ENCODE data around the gene RHOG.
"Not testable (repeated sequence)": the region's sequence is repeated elsewhere in the genome, so short reads cannot be mapped to it uniquely, and the experiment has no call there.

Gene RHOG

DNA sequence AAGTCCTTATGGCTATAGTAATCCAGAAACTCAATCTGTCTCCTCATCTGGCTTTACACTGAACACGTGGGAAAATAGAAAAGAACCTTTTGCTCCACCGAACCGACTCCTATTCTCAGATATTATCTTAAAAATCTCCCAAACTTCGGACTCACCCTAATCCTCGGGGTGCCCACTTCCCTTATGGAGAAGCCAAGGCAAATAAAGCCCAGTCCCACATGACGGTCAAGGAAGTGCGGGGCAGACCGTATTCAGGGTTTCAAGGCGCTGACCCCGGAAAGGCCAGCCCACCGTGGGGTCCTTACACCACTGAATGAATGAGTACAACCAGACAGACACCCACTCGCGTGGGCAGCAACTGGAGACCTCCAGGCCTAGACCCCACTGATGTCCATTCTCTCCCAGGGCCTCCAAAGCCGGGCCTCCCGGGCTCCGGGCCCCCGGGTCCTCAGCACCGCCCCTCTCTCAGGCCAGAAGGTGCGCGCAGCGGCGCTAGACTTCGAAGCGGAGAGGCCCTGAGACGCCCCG, 43.9 kb downstream of the RHOG start:
- DNase-seq (ENCODE audit: extremely low read depth, low read depth): no peak
- TF ChIP-seq, protein P1, sequence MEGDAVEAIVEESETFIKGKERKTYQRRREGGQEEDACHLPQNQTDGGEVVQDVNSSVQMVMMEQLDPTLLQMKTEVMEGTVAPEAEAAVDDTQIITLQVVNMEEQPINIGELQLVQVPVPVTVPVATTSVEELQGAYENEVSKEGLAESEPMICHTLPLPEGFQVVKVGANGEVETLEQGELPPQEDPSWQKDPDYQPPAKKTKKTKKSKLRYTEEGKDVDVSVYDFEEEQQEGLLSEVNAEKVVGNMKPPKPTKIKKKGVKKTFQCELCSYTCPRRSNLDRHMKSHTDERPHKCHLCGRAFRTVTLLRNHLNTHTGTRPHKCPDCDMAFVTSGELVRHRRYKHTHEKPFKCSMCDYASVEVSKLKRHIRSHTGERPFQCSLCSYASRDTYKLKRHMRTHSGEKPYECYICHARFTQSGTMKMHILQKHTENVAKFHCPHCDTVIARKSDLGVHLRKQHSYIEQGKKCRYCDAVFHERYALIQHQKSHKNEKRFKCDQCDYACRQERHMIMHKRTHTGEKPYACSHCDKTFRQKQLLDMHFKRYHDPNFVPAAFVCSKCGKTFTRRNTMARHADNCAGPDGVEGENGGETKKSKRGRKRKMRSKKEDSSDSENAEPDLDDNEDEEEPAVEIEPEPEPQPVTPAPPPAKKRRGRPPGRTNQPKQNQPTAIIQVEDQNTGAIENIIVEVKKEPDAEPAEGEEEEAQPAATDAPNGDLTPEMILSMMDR (IDR thresholded peaks at IDR 0.05; ENCODE audit: low read depth, low read length): no peak; the same call in 1 of the 2 replicates

DNA sequence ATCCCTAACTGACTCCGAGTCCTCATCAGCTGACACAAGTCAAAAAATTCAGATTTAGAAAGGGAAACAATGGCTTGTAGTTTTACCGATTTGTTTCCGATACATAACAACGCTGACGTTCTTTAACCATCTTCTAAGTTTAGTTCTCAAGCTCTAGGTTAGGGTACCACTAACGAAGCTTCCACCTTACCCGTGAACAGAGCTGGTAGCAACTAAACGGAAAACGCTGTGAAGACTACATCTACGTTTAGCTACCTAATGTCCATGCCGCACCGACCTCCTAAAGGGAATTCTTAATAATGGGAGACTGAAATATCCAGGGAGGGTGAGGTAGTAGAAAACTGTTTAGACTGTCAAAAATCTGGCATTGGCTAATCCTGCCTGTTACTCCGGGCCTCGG, 44.4 kb downstream of the RHOG start:
- no peak for DNase-seq (ENCODE audit: extremely low read depth, low read depth)

DNA sequence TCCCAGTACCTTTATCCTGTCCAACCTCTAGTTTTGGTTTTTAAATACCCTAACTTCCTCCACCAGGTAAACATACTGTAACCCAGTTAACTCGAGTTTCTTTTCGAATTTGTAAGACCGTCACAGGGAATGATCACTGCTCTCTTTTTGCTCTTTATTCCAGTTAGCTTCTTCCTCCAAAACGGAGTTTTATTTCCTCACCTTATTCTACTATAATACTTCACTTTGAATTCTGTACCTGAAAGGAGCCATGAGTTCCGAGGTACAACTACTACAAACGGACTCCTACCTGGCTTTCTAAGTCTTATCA, 44.8 kb downstream of the RHOG start:
- TF ChIP-seq, protein P1 (IDR thresholded peaks at IDR 0.05; ENCODE audit: low read depth, low read length): no peak
- no peak for DNase-seq (ENCODE audit: extremely low read depth, low read depth)

More for the DNA sequence above, 44.4 kb downstream of the RHOG start:
- TF ChIP-seq, protein P1 (IDR thresholded peaks at IDR 0.05; ENCODE audit: low read depth, low read length): no peak

DNA sequence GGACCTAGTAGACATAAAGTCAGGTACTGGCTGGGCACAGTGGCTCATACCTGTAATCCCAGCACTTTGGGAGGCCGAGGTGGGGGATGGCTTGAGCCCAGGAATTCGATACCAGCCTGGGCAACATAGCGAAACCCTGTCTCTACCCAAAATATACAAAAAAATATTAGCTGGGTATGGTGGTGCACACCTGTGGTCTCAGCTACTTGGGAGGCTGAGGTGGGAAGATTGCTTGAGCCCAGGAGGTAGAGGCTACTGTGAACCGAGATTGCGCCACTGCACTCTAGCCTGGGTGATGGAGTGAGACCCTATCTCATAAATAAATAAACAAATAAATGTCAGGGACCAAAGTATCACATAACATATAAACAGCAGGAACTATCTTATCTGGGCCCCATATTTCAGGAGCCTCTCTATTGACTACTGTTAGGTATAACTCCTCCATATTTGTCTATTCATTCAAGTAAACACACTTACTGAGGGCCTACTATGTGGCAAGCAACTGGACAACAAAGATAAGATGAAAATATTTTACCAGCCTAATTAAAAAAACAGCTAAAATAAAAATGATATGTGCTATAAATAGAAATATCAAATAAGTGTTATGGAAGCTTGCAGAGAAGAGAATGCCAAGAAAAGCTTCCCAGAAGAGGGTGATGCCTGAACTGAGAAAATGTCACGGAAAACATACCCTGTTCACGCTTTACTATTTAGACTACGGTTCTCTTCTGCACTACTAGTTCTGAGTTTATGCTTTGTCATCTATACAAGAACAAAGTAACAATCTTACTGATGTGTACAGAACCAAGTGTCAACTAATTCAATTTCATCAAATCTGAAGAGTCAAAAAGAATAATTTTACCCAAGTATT, 45.4 kb downstream of the RHOG start:
- TF ChIP-seq, protein P1 (IDR thresholded peaks at IDR 0.05; ENCODE audit: low read depth, low read length): no peak
- DNase-seq (ENCODE audit: extremely low read depth, low read depth): no peak

DNA sequence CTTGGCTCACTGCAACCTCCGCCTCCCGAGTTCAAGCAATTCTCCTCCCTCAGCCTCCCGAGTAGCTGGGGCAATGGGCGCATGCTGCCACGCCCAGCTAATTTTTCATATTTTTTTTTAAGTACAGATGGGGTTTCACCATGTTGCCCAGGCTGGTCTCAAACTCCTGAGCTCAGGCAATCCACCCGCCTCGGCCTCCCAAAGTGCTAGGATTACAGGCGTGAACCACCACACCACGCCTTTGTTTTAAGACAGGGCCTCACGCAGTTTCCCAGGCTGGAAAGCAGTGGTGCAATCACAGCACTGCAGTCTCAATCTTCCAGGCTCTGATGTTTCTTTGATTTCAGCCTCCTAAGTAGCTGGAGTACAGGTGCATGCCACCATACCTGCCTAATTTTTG, 46.4 kb downstream of the RHOG start:
- not testable (repeated sequence) for DNase-seq (ENCODE audit: extremely low read depth, low read depth)

DNA sequence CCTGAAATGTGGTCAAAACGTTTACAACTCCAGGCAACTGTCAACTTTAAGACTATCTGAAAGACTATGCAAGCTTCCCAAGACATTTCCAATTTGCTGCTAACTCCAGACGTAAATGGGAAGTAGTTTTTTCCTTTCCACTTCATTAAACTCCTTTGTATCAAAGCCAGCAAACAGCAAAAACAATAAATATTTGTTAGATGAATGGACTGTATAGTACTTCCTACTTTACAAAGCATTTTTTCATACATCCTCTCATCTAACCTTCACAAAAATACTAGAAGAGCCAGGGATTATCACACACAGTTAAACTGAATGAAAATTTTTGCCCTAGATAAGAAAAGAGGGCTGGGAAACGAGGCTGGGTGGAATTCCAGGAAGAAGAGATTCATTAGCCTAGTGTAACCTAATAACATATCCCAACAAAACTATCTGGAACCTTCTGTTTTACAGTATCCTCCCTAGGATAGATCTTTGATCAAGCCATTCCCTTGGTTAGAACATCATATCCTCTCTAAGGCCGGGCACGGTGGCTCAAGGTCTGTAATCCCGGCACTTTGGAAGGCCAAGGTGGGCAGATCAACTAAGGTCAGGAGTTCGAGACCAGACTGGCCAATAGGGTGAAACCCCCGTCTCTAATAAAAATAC, 53.9 kb downstream of the RHOG start:
- TF ChIP-seq, protein P1 (IDR thresholded peaks at IDR 0.05; ENCODE audit: low read depth, low read length): no peak
- no peak for DNase-seq (ENCODE audit: extremely low read depth, low read depth)

DNA sequence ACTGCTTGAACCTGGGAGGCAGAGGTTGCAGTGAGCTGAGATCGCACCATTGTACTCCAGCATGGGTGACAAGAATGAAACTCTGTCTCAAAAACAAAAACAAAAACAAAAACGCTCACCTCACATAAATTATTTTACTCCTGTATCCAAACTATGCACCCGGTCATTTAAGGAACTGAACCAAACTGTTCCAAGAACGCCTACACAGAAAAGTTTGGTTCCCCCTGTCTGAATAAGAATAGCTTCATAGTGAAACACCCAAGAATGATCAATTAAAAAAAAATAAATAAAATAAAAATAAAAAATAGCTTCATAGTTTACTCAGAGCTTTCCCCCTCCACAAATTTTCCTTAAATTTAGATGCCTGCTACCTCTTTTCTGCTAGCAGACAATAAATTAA, 57.1 kb downstream of the RHOG start:
- TF ChIP-seq, protein P1 (IDR thresholded peaks at IDR 0.05; ENCODE audit: low read depth, low read length): no peak

More for the DNA sequence above, 57.1 kb downstream of the RHOG start:
- no peak for DNase-seq (ENCODE audit: extremely low read depth, low read depth)

Measured in AG09319 (cell line).